ENCODE measurements around the gene PTCHD1. TPM values are rescaled to one million over a fixed set of nuclear protein-coding genes. Genes with fewer than 3 reads are reported as not detected.
A peak's percentile ranks its signal among the peaks of the same experiment; 100 is the strongest.

Gene PTCHD1
- total RNA-seq, result not detected

DNA sequence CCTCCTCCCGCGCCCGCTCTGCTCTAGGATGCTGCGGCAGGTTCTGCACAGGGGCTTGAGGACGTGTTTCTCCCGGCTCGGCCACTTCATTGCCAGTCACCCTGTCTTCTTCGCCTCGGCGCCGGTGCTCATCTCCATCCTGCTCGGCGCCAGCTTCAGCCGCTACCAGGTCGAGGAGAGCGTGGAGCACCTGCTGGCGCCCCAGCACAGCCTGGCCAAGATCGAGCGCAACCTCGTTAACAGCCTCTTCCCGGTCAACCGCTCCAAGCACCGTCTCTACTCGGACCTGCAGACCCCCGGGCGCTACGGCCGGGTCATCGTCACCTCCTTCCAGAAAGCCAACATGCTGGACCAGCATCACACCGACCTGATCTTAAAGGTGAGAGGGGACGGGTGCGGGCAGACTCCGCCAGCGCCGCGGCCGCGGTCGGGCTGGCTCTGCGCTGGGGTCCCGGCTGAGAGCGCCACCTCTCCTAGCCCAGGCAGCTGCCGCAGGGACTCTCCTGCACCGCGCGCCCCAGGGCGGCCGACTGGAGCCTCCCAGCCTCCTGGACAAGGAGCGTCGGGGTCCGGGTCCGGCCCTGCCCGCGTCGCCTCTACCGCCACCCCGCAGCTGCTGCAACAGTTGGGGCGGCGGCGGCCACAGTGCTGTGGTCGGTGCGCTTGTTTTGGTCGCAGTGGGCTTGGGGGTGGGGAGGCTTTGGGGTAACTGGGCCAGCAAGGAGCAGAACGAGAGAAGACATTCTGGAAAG, at the start of gene PTCHD1:
PTCHD1 (plus strand) TSS at position 2 of the 752 bp plus-strand sequence; CDS start at position 29, 27 bp downstream.
- H3K27ac Mint-ChIP-seq, result no peak within 1 kb of the TSS
- no peak for DNase-seq
- H3K4me1 Mint-ChIP-seq, result peaks cover 8% of the 10 kb centered on the region
- no peaks in the 10 kb centered on the region for H3K36me3 Mint-ChIP-seq (ENCODE audit: low read depth)
- ChIA-PET POLR2A (no interaction called here), CTCF (no interaction called here)
- peak within 1 kb of the TSS; percentile 30 for H3K4me3 Mint-ChIP-seq
- peaks cover 57% of the 10 kb centered on the region for H3K27me3 Mint-ChIP-seq
- no peaks in the 10 kb centered on the region for H3K9me3 Mint-ChIP-seq

- Mint-ChIP-seq H3K27ac (no peak overlapping the region), H3K36me3 (ENCODE audit: low read depth) (no peaks in the 10 kb centered on the region), H3K27me3 (no peaks in the 10 kb centered on the region), H3K9me3 (no peaks in the 10 kb centered on the region), H3K4me3 (no peak overlapping the region), H3K4me1 (no peaks in the 10 kb centered on the region)
- no peak for DNase-seq
- CTCF ChIA-PET, result no interaction called here
- POLR2A ChIA-PET, result no interaction called here
Observed at GRCh38 chrX:23286731-23287130, 47.9 kb upstream of the PTCHD1 start.

DNA sequence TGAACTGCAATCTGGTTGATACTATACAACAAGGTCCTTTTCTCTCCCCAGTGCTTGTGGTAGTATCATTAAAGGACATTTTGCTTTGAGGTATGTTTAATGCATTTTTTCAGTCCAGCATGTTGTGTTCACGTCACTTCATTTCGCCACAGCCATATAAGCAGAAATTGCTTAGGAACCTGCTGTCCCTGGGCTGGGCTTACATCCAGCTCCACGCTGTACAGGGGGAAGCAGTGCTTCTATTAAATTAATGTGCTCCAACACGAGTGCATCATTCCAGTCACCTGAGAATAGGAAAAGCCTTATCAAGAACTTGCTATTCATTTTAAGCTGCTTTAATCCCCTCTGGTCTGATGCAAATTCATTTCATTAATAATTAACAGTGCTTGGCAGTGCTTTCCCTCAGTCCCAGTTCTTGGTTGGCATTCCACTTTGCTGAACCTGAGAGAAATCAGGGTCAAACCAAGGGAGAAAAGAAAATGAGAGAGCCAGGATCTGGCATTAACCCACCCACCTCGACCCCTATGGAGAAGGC, 47.4 kb upstream of the PTCHD1 start:
- POLR2A ChIA-PET, result no interaction called here

DNA sequence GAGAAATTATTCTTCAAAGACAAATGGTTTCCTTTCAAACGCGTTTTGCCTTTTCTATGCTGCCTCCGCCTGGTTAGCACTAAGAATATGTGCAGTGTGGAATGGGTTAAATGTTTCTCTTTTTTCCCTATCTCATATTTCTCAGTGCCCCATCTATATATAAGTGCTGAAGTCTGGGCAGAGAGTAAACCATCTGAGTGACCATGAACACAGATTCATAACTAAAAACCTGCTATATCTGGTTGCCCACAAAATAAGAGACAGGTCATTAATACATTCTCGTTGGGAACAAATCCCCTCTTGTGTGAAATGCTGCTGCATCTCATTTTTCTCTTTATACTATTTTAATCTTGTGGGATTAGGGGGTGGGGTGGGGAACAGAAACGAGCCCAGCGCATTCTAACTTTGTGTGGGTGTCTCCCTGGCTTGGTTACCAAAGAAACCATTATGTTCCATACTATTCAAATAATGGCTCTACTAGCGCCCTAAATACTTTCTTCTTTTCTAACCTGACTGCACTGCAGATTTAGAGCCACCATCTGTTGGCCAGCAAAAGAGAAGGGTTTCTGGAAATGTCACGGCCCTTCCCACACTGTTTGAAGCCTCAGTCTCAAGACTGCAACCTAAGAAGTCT, 42.2 kb upstream of the PTCHD1 start:
- H3K4me3 Mint-ChIP-seq, result no peak overlapping the region
- H3K9me3 Mint-ChIP-seq, result no peaks in the 10 kb centered on the region
- no peak for DNase-seq
- H3K4me1 Mint-ChIP-seq, result no peaks in the 10 kb centered on the region
- no peaks in the 10 kb centered on the region for H3K36me3 Mint-ChIP-seq (ENCODE audit: low read depth)
- H3K27me3 Mint-ChIP-seq, result no peaks in the 10 kb centered on the region
- no peak overlapping the region for H3K27ac Mint-ChIP-seq
- CTCF ChIA-PET, result no interaction called here
- POLR2A ChIA-PET, result no interaction called here

More for the DNA sequence above, 47.4 kb upstream of the PTCHD1 start:
- no peak for DNase-seq
- CTCF ChIA-PET, result no interaction called here
- H3K4me1 Mint-ChIP-seq, result no peaks in the 10 kb centered on the region
- H3K9me3 Mint-ChIP-seq, result no peaks in the 10 kb centered on the region
- H3K36me3 Mint-ChIP-seq (ENCODE audit: low read depth), result no peaks in the 10 kb centered on the region
- H3K27ac Mint-ChIP-seq, result no peak overlapping the region
- no peak overlapping the region for H3K4me3 Mint-ChIP-seq
- H3K27me3 Mint-ChIP-seq, result no peaks in the 10 kb centered on the region

- no peak overlapping the region for H3K27ac Mint-ChIP-seq
- no peaks in the 10 kb centered on the region for H3K9me3 Mint-ChIP-seq
- no peak for DNase-seq
- H3K36me3 Mint-ChIP-seq (ENCODE audit: low read depth), result no peaks in the 10 kb centered on the region
- ChIA-PET CTCF (no interaction called here), POLR2A (no interaction called here)
- no peak overlapping the region for H3K4me3 Mint-ChIP-seq
- H3K27me3 Mint-ChIP-seq, result no peaks in the 10 kb centered on the region
- no peaks in the 10 kb centered on the region for H3K4me1 Mint-ChIP-seq
Observed at GRCh38 chrX:23292988-23293651, 41.5 kb upstream of the PTCHD1 start.

- POLR2A ChIA-PET, result no interaction called here
- DNase-seq, result no peak
- H3K27ac Mint-ChIP-seq, result no peak overlapping the region
- CTCF ChIA-PET, result interaction anchor here (1.0 kb wide), 1 partner anchor 13 kb away, joined by 4 read pairs; no protein-coding TSS in a partner anchor
- no peaks in the 10 kb centered on the region for H3K4me1 Mint-ChIP-seq
- H3K36me3 Mint-ChIP-seq (ENCODE audit: low read depth), result no peaks in the 10 kb centered on the region
- H3K4me3 Mint-ChIP-seq, result no peak overlapping the region
- no peaks in the 10 kb centered on the region for H3K27me3 Mint-ChIP-seq
- H3K9me3 Mint-ChIP-seq, result no peaks in the 10 kb centered on the region
Observed at GRCh38 chrX:23304881-23305280, 29.8 kb upstream of the PTCHD1 start.

GRCh38 chrX:23311731-23312130, 22.9 kb upstream of the PTCHD1 start:
- no peak for DNase-seq
- Mint-ChIP-seq H3K36me3 (ENCODE audit: low read depth) (no peaks in the 10 kb centered on the region), H3K27me3 (no peaks in the 10 kb centered on the region), H3K4me3 (no peak overlapping the region), H3K27ac (no peak overlapping the region), H3K4me1 (no peaks in the 10 kb centered on the region), H3K9me3 (no peaks in the 10 kb centered on the region)
- ChIA-PET POLR2A (no interaction called here), CTCF (interaction anchor here (1.4 kb wide), 1 partner anchor 12 kb away, joined by 4 read pairs; no protein-coding TSS in a partner anchor)

- no peak for DNase-seq
- no peak overlapping the region for H3K4me3 Mint-ChIP-seq
- ChIA-PET POLR2A (no interaction called here), CTCF (interaction anchor here (1.4 kb wide), 1 partner anchor 12 kb away, joined by 4 read pairs; no protein-coding TSS in a partner anchor)
- H3K4me1 Mint-ChIP-seq, result no peaks in the 10 kb centered on the region
- no peaks in the 10 kb centered on the region for H3K27me3 Mint-ChIP-seq
- H3K36me3 Mint-ChIP-seq (ENCODE audit: low read depth), result no peaks in the 10 kb centered on the region
- H3K27ac Mint-ChIP-seq, result no peak overlapping the region
- H3K9me3 Mint-ChIP-seq, result no peaks in the 10 kb centered on the region
Observed at GRCh38 chrX:23312136-23312535, 22.5 kb upstream of the PTCHD1 start.

- H3K9me3 Mint-ChIP-seq, result no peaks in the 10 kb centered on the region
- peaks cover 2% of the 10 kb centered on the region for H3K27me3 Mint-ChIP-seq
- POLR2A ChIA-PET, result no interaction called here
Observed at GRCh38 chrX:23317799-23318724, 16.6 kb upstream of the PTCHD1 start.

GRCh38 chrX:23327104-23327503, 7.5 kb upstream of the PTCHD1 start:
- no peaks in the 10 kb centered on the region for H3K36me3 Mint-ChIP-seq (ENCODE audit: low read depth)
- no peak overlapping the region for H3K27ac Mint-ChIP-seq
- no peak for DNase-seq
- H3K4me1 Mint-ChIP-seq, result peaks cover 2% of the 10 kb centered on the region
- H3K4me3 Mint-ChIP-seq, result no peak overlapping the region
- H3K27me3 Mint-ChIP-seq, result peaks cover 27% of the 10 kb centered on the region
- CTCF ChIA-PET, result no interaction called here
- H3K9me3 Mint-ChIP-seq, result no peaks in the 10 kb centered on the region
- POLR2A ChIA-PET, result no interaction called here

More at GRCh38 chrX:23317799-23318724, 16.6 kb upstream of the PTCHD1 start:
- CTCF ChIA-PET, result interaction anchor here (0.8 to 1.5 kb wide), 2 partner anchors 10 to 13 kb away, joined by 3 to 4 read pairs; no protein-coding TSS in a partner anchor
- Mint-ChIP-seq H3K4me1 (no peaks in the 10 kb centered on the region), H3K36me3 (ENCODE audit: low read depth) (no peaks in the 10 kb centered on the region), H3K4me3 (no peak overlapping the region), H3K27ac (no peak overlapping the region)
- peak; percentile 15 for DNase-seq

DNA sequence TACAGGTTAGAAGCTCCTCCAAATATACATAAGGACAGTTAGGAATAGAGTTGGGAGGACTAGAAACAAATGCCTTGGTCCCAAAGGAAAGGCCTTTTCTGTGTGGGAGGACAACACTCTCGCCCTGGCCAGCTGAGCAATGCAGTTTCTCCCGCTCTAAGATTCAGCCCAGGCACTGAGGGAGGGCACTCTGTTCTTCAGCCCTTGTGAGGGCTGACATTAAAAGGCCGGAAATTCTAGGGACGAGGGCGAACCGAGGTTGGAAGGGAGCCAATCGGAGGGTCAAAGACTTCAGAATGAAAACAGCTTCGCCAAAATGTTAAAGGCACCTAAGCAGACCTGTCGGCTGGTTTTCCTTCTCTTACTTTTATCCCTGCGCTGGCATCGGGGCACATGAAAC, 2.9 kb upstream of the PTCHD1 start:
- Mint-ChIP-seq H3K27me3 (peaks cover 57% of the 10 kb centered on the region), H3K4me1 (peaks cover 8% of the 10 kb centered on the region), H3K9me3 (no peaks in the 10 kb centered on the region), H3K27ac (no peak overlapping the region), H3K36me3 (ENCODE audit: low read depth) (no peaks in the 10 kb centered on the region), H3K4me3 (no peak overlapping the region)
- ChIA-PET POLR2A (interaction anchor here (0.5 kb wide), 1 partner anchor 1672 kb away, joined by 3 read pairs; no protein-coding TSS in a partner anchor), CTCF (no interaction called here)
- DNase-seq, result no peak

- Mint-ChIP-seq H3K36me3 (ENCODE audit: low read depth) (no peaks in the 10 kb centered on the region), H3K27ac (no peak overlapping the region)
- POLR2A ChIA-PET, result interaction anchor here (0.5 kb wide), 1 partner anchor 1672 kb away, joined by 3 read pairs; no protein-coding TSS in a partner anchor
Observed at GRCh38 chrX:23332101-23332887, 2.4 kb upstream of the PTCHD1 start.

More at GRCh38 chrX:23332101-23332887, 2.4 kb upstream of the PTCHD1 start:
- Mint-ChIP-seq H3K27me3 (peaks cover 58% of the 10 kb centered on the region), H3K9me3 (no peaks in the 10 kb centered on the region), H3K4me3 (no peak overlapping the region), H3K4me1 (peaks cover 8% of the 10 kb centered on the region)
- CTCF ChIA-PET, result no interaction called here
- no peak for DNase-seq
